ENCODE data around the gene MBNL1.

DNA sequence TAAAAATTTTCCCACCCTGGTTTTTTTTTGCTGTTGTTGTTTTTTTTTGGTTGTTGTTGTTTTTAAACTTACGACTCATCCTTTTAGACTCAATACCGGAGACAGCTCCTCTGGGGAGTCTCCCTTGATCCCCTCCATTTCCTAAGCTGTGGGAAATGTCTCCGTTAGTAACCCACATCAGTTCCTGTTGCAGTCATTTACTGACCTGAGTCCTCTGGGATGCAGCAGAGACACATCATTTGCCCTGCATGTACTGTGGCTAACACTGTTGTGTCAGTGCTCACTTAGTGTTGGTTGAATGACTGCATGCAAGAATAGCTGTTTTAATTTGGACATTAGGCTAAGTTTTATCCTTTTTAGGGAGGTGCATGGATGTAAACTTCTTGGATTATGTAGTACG, 83.8 kb downstream of the MBNL1 start:
- TF ChIP-seq, protein P1, sequence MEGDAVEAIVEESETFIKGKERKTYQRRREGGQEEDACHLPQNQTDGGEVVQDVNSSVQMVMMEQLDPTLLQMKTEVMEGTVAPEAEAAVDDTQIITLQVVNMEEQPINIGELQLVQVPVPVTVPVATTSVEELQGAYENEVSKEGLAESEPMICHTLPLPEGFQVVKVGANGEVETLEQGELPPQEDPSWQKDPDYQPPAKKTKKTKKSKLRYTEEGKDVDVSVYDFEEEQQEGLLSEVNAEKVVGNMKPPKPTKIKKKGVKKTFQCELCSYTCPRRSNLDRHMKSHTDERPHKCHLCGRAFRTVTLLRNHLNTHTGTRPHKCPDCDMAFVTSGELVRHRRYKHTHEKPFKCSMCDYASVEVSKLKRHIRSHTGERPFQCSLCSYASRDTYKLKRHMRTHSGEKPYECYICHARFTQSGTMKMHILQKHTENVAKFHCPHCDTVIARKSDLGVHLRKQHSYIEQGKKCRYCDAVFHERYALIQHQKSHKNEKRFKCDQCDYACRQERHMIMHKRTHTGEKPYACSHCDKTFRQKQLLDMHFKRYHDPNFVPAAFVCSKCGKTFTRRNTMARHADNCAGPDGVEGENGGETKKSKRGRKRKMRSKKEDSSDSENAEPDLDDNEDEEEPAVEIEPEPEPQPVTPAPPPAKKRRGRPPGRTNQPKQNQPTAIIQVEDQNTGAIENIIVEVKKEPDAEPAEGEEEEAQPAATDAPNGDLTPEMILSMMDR (IDR thresholded peaks at IDR 0.05) = no peak
- no peak for TF ChIP-seq POLR2A (IDR thresholded peaks at IDR 0.05)

Measured in breast epithelium (tissue), 3 donors.